ENCODE results near the gene OLIG2.
A peak's percentile ranks its signal among the peaks of the same experiment; 100 is the strongest.

The OLIG2 gene

GRCh38 chr21:33033094-33033951 is 7.6 kb downstream of the OLIG2 start:
- no peak for DNase-seq (ENCODE audit: low spot score)

DNA sequence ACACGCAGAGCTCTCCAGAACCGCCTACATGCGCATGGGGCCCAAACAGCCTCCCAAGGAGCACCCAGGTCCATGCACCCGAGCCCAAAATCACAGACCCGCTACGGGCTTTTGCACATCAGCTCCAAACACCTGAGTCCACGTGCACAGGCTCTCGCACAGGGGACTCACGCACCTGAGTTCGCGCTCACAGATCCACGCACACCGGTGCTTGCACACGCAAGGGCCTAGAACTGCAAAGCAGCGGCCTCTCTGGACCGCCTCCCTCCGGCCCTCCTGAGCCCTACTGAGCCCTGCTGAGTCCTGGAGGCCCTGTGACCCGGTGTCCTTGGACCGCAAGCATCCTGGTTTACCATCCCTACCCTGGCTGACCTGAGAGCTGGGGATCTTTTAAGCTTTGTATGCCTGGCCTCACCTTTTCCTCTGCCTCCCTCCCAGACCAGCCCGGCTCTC is 8.3 kb downstream of the OLIG2 start:
- DNase-seq (ENCODE audit: low spot score): no peak

DNA sequence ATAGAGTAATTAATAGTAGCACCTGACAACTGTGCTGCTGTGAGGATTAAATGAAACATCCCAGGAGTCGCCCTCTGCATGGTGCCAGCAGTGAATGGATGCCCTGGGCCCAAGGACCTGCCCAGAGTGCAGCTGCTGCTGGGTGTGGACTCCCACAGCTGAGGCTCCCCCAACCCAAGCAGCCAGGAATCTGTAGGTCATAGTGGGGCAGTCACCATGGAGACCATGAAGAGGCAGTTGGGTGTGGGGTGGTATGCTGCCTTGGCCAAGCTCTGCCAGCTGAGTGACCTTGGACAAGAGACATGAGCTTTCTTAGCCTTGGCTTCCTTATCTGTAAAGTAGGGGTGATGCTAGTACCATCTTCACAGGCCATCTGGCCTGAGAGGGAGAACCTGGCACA is 9.4 kb downstream of the OLIG2 start:
- DNase-seq (ENCODE audit: low spot score): no peak

DNA sequence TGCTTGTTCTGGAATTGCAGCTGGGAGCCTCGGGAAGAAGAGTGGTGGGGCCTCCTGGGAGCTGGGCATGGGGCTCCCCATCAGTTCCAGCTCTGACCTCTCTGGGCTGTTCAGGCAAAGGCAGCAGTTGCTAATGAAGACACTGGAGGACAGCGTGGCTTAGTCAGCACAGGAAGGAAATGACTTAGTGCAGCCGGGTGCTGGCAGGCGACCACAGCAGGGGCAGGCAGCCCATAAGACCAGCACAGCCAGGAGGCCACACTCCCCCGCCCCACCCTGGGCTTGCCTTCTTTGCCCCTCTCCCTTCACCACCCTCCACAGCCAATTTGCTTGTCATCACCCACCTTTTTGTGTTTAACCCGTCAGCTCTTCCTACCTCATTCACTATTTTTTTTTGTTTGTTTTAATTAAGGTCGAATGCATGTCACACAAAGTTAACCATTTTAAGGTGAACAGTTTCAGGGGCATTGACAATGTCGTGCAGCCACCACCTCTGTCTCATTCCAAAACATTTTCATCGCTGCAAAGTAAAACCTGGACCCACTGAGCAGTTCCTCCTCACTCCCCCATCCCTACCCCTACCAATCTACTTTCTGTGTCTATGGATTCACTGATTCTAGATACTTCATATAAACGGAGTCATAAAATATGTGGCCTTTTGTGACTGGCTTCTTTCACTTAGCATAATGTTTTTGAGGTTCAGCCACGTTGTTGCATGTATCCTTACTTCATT is 10.9 kb downstream of the OLIG2 start:
- peak; percentile 47 for DNase-seq (ENCODE audit: low spot score)

DNA sequence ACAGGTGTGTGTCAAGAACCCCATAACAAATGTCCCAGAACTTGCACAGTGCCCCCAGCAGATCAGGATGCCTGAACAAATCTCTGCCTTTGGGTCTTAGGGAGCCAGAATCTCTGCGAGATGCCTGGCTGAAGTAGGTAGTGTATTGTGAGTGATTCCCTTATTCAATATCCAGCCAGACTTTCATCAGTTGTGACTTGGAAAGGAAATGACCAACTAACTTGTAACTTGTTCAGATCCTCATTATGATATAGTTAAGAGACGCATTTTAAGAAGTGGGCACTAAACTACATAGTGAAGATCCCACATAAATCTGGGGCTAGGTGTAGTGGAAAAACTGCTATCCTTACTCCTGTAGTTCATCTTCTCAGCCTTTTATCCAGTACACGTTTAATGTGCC is 11.8 kb downstream of the OLIG2 start:
- no peak for DNase-seq (ENCODE audit: low spot score)

DNA sequence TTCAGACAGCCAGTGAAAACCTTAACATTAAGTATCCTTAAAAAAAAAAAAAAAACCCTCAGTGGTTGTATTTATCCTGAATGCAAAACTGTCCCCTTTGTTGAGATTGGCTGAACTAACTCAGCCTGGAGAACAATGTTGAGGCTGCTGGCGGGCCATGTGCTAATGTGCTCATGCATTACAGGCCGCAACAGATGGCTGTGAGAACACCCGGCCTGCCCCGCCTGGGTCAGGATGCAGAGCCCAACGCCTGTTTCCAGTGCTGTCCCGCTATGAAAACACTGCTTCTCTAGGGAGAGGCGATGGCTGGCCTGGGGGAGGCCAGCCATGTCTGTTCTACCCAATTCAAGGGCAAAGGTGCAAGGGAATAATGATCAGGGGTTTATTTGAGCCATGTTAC is 13.8 kb downstream of the OLIG2 start:
- DNase-seq (ENCODE audit: low spot score): no peak

DNA sequence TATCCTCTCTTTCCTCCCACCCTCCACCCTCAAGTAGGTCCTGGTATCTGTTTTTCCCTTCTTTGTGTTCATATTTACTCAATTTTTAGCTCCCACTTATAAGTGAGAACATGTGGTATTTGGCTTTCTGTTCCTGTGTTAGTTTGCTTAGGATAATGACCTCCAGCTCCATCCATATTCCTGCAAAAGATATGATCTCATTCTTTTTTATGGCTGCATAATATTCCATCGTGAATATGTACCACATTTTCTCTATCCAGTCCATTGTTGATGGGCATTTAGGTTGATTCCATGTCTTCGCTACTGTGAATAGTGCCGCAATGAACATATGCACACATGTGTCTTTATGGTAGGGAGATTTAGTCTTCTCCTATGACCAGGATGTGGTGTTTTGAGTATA is 14.5 kb downstream of the OLIG2 start:
- DNase-seq (ENCODE audit: low spot score): no peak

GRCh38 chr21:33041981-33042380 is 16.2 kb downstream of the OLIG2 start:
- DNase-seq (ENCODE audit: low spot score): no peak

- peak; percentile 84 for DNase-seq (ENCODE audit: low spot score)
These were observed 17.1 kb downstream of the OLIG2 start for GRCh38 chr21:33042812-33043211.

DNA sequence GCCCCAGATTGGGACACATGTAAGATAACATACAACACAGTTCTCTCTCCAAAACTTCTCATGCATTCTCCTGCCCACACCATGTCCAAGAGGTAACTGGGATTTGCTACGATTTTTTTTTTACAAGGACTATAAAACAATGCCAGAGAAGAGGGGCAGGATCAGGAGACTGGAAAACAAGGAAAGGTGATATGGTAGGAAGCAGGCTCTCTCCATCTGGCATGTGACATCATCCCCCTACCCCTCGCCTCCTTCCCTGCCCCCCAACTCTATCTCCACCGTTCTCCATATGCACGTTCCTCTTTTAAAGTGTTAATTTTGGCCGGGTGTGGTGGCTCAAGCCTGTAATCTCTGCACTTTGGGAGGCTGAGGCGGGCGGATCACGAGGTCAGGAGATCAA is 20.7 kb downstream of the OLIG2 start:
- no peak for DNase-seq (ENCODE audit: low spot score)

- peak; percentile 86 for DNase-seq (ENCODE audit: low spot score)
These were observed 21.5 kb downstream of the OLIG2 start for GRCh38 chr21:33047231-33047630.

- no peak for DNase-seq (ENCODE audit: low spot score)
These were observed 26.2 kb downstream of the OLIG2 start for GRCh38 chr21:33051925-33052324.

DNA sequence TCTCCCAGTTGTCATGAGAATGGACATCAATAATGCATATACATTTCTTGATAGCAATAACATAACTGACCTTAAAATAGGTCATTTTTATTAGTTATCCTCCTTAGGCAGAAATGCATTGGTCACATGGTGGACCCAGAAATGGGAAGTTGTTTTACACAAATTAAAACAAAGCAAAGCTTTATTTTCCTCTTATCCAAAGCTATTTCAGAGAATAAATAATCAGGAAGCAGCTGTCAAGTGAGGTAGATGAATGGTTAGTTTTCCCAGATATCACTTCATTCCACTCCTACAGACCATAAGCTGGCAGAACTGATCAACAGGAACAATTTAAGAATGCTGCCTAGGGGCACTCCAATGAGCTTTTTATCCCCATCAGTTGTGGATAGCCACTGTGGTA is 28.2 kb downstream of the OLIG2 start:
- no peak for DNase-seq (ENCODE audit: low spot score)

DNA sequence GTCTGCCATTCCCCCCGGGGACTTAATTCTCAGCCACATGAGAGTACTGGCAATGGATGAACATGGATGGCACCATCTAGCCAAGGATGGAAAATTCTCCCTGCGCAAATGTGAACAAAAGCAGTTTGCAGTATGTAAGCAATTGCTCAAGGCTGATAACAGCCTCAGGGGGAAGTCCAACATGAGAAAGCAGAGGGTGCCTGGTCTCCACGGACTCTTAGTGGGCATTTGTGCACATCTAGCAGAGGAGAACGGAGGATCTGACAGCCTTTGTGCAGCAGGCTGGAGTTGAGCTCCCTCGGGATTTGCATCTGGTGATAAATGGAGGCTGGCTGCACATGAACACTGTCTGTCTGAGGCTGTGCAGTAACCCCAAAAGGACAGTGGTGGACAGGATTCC is 30.3 kb downstream of the OLIG2 start:
- DNase-seq (ENCODE audit: low spot score): no peak

DNA sequence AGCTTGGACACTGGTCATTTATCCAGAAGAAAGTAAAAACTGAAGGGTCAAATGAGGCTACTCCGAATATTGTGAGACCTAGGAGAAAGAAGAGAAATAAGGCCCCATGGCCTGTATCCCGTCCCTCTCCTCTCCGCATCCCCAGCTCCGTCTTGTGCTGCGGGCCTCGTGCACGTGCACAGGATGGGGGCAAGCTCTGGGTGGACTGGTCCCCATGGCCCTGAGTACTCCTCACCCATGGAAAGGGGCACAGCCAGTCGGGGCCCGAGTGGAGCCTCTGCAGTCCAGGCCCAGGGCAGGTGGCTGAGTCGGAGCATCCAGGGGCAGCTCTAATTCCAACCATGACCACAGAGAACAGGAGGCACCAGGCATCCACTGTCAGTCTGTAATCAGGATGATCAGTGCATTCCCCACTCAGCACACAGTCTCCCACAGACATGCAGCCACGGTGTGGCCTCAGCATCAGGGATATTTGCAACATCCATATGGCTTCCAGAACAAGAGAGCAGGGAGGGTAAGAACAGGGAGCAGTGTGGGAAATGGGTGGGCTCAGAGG is 31.7 kb downstream of the OLIG2 start:
- DNase-seq (ENCODE audit: low spot score): no peak

DNA sequence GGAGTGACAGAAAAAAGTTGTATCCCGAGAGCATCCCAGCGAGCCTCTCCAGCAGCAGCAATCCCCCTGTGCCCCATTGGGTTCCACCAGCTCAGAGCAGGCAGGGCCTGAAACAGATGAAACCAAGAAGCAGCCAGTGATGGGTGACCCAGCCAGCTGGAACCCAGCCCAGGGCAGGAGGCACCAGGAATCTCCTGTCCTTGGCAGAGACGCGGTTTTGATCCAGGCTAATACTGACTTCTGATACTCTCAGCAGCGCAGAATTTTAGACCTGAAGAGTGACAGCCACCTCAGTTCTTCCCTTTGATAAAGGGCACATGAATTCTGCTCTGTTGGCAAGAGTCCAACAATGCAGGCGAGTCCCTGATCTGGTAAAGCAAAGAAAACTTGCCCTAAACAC is 32.8 kb downstream of the OLIG2 start:
- DNase-seq (ENCODE audit: low spot score): no peak

DNA sequence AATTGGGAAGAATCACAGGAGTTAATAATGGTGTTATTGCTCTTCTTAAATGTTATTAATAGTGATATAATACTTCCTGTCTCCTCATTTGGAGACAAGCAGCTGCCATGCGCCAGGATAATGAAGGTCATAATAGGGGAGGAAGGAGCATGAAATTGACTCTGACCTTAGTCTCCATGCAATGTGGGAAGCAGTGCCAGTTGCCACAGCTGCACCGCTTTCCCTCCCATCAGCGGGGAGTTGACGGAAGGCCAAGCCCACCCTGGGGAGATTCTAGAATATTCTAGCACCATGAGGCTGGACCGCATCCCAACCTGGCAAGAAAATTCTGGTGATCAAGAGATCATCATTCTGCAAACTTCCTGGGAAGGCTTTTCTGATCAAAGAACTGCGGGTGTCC is 33.2 kb downstream of the OLIG2 start:
- no peak for DNase-seq (ENCODE audit: low spot score)

DNA sequence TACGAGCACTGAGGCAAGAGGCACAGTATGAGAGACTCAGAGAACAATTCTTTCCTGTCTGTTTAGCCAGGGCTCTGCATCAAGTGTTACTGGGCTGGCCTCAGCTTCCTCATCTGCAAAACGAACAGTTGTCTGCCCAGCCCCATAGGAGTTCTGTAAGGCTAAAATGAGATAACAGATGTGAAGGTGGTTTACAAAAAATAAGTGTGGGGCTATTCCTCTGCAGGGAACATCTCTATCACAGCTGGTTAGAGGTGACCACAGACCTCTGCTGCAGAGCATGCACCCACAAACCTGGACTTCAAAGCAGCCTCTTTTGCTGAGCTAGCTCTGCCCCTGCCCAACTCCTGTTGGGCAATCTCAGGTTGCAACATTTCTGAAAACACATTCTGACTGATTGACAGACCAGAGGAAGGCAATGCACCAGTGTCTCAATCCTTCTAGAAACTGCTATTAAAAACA is 33.7 kb downstream of the OLIG2 start:
- DNase-seq (ENCODE audit: low spot score): no peak

GRCh38 chr21:33061233-33061632 is 35.5 kb downstream of the OLIG2 start:
- DNase-seq (ENCODE audit: low spot score): no peak

- no peak for DNase-seq (ENCODE audit: low spot score)
These were observed 37.7 kb downstream of the OLIG2 start for GRCh38 chr21:33063375-33063883.

- DNase-seq (ENCODE audit: low spot score): no peak
These were observed 38.3 kb downstream of the OLIG2 start for GRCh38 chr21:33063907-33064622.
